Smooth muscle cell (in vitro differentiated cells): ENCODE measurements around the gene RAB17. TPM values are rescaled to one million over a fixed set of nuclear protein-coding genes. Genes with fewer than 3 reads are reported as not detected.
A peak's percentile ranks its signal among the peaks of the same experiment; 100 is the strongest.

Experiments used
- DNase-seq: peaks from one replicate; lab custom pipeline; 2025; ENCODE audit not compliant: unreplicated experiment; lab: John Stamatoyannopoulos, UW
- H2AFZ ChIP-seq: fragments of 200-600 bp; sonication (generic); 2 replicates; pipeline ENCODE4 v1.6.0; 2016; ENCODE audit warnings: antibody characterized with exemption, low read depth, mild to moderate bottlenecking
- H3F3A ChIP-seq: fragments of 200-600 bp; sonication (generic); 2 replicates; pipeline ENCODE4 v1.6.0; 2017; ENCODE audit warnings: antibody characterized with exemption, low read depth
- H3K27ac ChIP-seq: fragments of 200-600 bp; sonication (generic); 2 replicates; pipeline ENCODE4 v1.5.1; 2016; ENCODE audit warnings: low read depth, mild to moderate bottlenecking
- H3K27me3 ChIP-seq: fragments of 200-600 bp; sonication (generic); 2 replicates; pipeline ENCODE4 v1.6.1; 2016; ENCODE audit warnings: low read depth, mild to moderate bottlenecking
- H3K36me3 ChIP-seq: fragments of 200-600 bp; sonication (generic); 2 replicates; pipeline ENCODE4 v1.5.1; 2016; ENCODE audit warnings: low read depth
- H3K4me1 ChIP-seq: fragments of 200-600 bp; sonication (generic); 2 replicates; pipeline ENCODE4 v1.5.1; 2016; ENCODE audit warnings: low read depth
- H3K4me2 ChIP-seq: fragments of 200-600 bp; sonication (generic); 2 replicates; pipeline ENCODE4 v1.6.0; 2016; ENCODE audit warnings: mild to moderate bottlenecking
- H3K4me3 ChIP-seq: fragments of 200-600 bp; sonication (generic); 2 replicates; pipeline ENCODE4 v1.5.1; 2016; ENCODE audit warnings: mild to moderate bottlenecking
- H3K79me2 ChIP-seq: fragments of 200-600 bp; sonication (generic); 2 replicates; pipeline ENCODE4 v1.6.0; 2016; ENCODE audit warnings: low read depth, mild to moderate bottlenecking
- H3K9ac ChIP-seq: fragments of 200-600 bp; sonication (generic); 2 replicates; pipeline ENCODE4 v1.6.0; 2016; ENCODE audit warnings: low read depth
- H3K9me3 ChIP-seq: fragments of 200-600 bp; sonication (generic); replicated peaks from 2 replicates; pipeline ENCODE4 v1.5.1; 2016; ENCODE audit warnings: low read depth
- H4K20me1 ChIP-seq: fragments of 200-600 bp; sonication (generic); 2 replicates; pipeline ENCODE4 v1.6.0; 2016; ENCODE audit warnings: low read depth
- CTCF ChIP-seq: fragments of 200-600 bp; sonication (generic); IDR thresholded peaks from 2 replicates; pipeline ENCODE4 v1.5.1; 2017; ENCODE audit warnings: borderline replicate concordance, mild to moderate bottlenecking, antibody characterized with exemption; ENCODE audit not compliant: insufficient read depth, poor library complexity, severe bottlenecking
- WGBS: methylation state at CpG from one replicate; pipeline ENCODE4 v1.1.7; 2016; ENCODE audit warnings: low lambda C conversion rate; 5-methylcytosine and 5-hydroxymethylcytosine counted together
- polyA plus RNA-seq: library from polyadenylated mRNA; unstranded; fragments of >200 nt; fragmentation: Nextera tagmentation; extraction: Ambion mirVana; gene quantifications from 2 replicates; pipeline ENCODE4 v1.2.1, GENCODE V29; 2016
- total RNA-seq: library from RNA; depleted of rRNA; stranded (reverse); fragments of >200 nt; gene quantifications from 2 replicates; pipeline ENCODE4 v1.2.3, GENCODE V29; 2014

The RAB17 gene
- total and polyA plus RNA-seq, 2 experiments from 2014 or later = 0.69 to 1.4 TPM

GRCh38 chr2:237530472-237531433, 59.8 kb downstream of the RAB17 start:
- peak overlapping the region; percentile 83 for H3K27ac ChIP-seq
- no peak overlapping the region for H2AFZ ChIP-seq
- no peak overlapping the region for H3K4me2 ChIP-seq
- no peaks in the 10 kb centered on the region for H4K20me1 ChIP-seq
- no peak overlapping the region for H3K4me3 ChIP-seq
- H3F3A ChIP-seq = peaks cover 20% of the 10 kb centered on the region
- H3K36me3 ChIP-seq = peaks cover 4% of the 10 kb centered on the region
- 82% methylated on average over 12 of the region's 12 CpGs for WGBS
- H3K9ac ChIP-seq = no peak overlapping the region
- no peaks in the 10 kb centered on the region for H3K4me1 ChIP-seq
- H3K27me3 ChIP-seq = no peaks in the 10 kb centered on the region
- TF ChIP-seq CTCF = no peak
- no peaks in the 10 kb centered on the region for H3K9me3 ChIP-seq
- no peak for DNase-seq
- H3K79me2 ChIP-seq = no peaks in the 10 kb centered on the region

- no peaks in the 10 kb centered on the region for H3K4me1 ChIP-seq
- H3K27me3 ChIP-seq = no peaks in the 10 kb centered on the region
- no peak overlapping the region for H3K27ac ChIP-seq
- no peak overlapping the region for H2AFZ ChIP-seq
- no peaks in the 10 kb centered on the region for H3K9me3 ChIP-seq
- H4K20me1 ChIP-seq = no peaks in the 10 kb centered on the region
- WGBS = 95% methylated on average over 19 of the region's 19 CpGs
- H3K4me3 ChIP-seq = no peak overlapping the region
- H3K36me3 ChIP-seq = peaks cover 4% of the 10 kb centered on the region
- no peaks in the 10 kb centered on the region for H3K79me2 ChIP-seq
- H3K9ac ChIP-seq = no peak overlapping the region
- H3F3A ChIP-seq = peaks cover 16% of the 10 kb centered on the region
- TF ChIP-seq CTCF = no peak
- no peak for DNase-seq
- no peak overlapping the region for H3K4me2 ChIP-seq
Measured at GRCh38 chr2:237529452-237530402, 60.8 kb downstream of the RAB17 start.

- no peaks in the 10 kb centered on the region for H3K27me3 ChIP-seq
- peaks cover 4% of the 10 kb centered on the region for H3K36me3 ChIP-seq
- no peak for TF ChIP-seq CTCF
- no peak overlapping the region for H3K27ac ChIP-seq
- no peaks in the 10 kb centered on the region for H4K20me1 ChIP-seq
- no peak overlapping the region for H3K4me3 ChIP-seq
- no peak overlapping the region for H3K4me2 ChIP-seq
- no peaks in the 10 kb centered on the region for H3K4me1 ChIP-seq
- H3F3A ChIP-seq = peaks cover 10% of the 10 kb centered on the region
- no peak for DNase-seq
- no peaks in the 10 kb centered on the region for H3K79me2 ChIP-seq
- no peak overlapping the region for H3K9ac ChIP-seq
- H2AFZ ChIP-seq = no peak overlapping the region
- no peaks in the 10 kb centered on the region for H3K9me3 ChIP-seq
- 96% methylated on average over 5 of the region's 5 CpGs for WGBS
Measured at GRCh38 chr2:237527766-237528165, 62.8 kb downstream of the RAB17 start.
